ENCODE measurements around the gene SPAM1. TPM values are rescaled to one million over a fixed set of nuclear protein-coding genes. Genes with fewer than 3 reads are reported as not detected.
"Not testable (repeated sequence)": the region's sequence is repeated elsewhere in the genome, so short reads cannot be mapped to it uniquely, and the experiment has no call there.

SPAM1 gene
- total RNA-seq, 1 experiment from 2014 or later = not detected

- no peak overlapping the region for H3K27ac Mint-ChIP-seq (ENCODE audit: low read depth, unreplicated experiment)
- H3K4me3 Mint-ChIP-seq (ENCODE audit: unreplicated experiment) = no peak overlapping the region
- H3K9me3 Mint-ChIP-seq (ENCODE audit: unreplicated experiment) = no peaks in the 10 kb centered on the region
- H3K27me3 Mint-ChIP-seq (ENCODE audit: insufficient read depth, unreplicated experiment) = no peaks in the 10 kb centered on the region
- no TSS peak for BruUV-seq (replicated peaks)
- no peaks in the 10 kb centered on the region for H3K4me1 Mint-ChIP-seq (ENCODE audit: insufficient read depth, unreplicated experiment)
- CTCF ChIA-PET = interaction anchor here (0.6 to 1.1 kb wide), 3 partner anchors 9 to 244 kb away, joined by 3 read pairs; no protein-coding TSS in a partner anchor
- POLR2A ChIA-PET = no interaction called here
- TF ChIP-seq CTCF (IDR thresholded peaks at IDR 0.05; ENCODE audit: unreplicated experiment) = no peak
- intact Hi-C loops (cut with micrococcal nuclease) = no loop called here
- no peak for DNase-seq (ENCODE audit: unreplicated experiment)
- H3K36me3 Mint-ChIP-seq (ENCODE audit: insufficient read depth, unreplicated experiment) = no peaks in the 10 kb centered on the region
Measured at GRCh38 chr7:123881300-123881699, 43.7 kb upstream of the SPAM1 start.

GRCh38 chr7:123883154-123883553 lies 41.9 kb upstream of the SPAM1 start:
- Mint-ChIP-seq H3K36me3 (ENCODE audit: insufficient read depth, unreplicated experiment) (no peaks in the 10 kb centered on the region), H3K27me3 (ENCODE audit: insufficient read depth, unreplicated experiment) (no peaks in the 10 kb centered on the region), H3K27ac (ENCODE audit: low read depth, unreplicated experiment) (no peak overlapping the region), H3K4me3 (ENCODE audit: unreplicated experiment) (no peak overlapping the region), H3K4me1 (ENCODE audit: insufficient read depth, unreplicated experiment) (no peaks in the 10 kb centered on the region), H3K9me3 (ENCODE audit: unreplicated experiment) (no peaks in the 10 kb centered on the region)
- intact Hi-C loops (cut with micrococcal nuclease) = no loop called here
- no peak for DNase-seq (ENCODE audit: unreplicated experiment)
- ChIA-PET POLR2A (no interaction called here), CTCF (no interaction called here)
- no peak for TF ChIP-seq CTCF (IDR thresholded peaks at IDR 0.05; ENCODE audit: unreplicated experiment)
- BruUV-seq (replicated peaks) = no TSS peak

GRCh38 chr7:123888192-123888591 lies 36.8 kb upstream of the SPAM1 start:
- TF ChIP-seq CTCF (IDR thresholded peaks at IDR 0.05; ENCODE audit: unreplicated experiment) = no peak
- no TSS peak for BruUV-seq (replicated peaks)
- Mint-ChIP-seq H3K27ac (ENCODE audit: low read depth, unreplicated experiment) (no peak overlapping the region), H3K9me3 (ENCODE audit: unreplicated experiment) (no peaks in the 10 kb centered on the region), H3K4me3 (ENCODE audit: unreplicated experiment) (no peak overlapping the region), H3K27me3 (ENCODE audit: insufficient read depth, unreplicated experiment) (no peaks in the 10 kb centered on the region), H3K4me1 (ENCODE audit: insufficient read depth, unreplicated experiment) (no peaks in the 10 kb centered on the region), H3K36me3 (ENCODE audit: insufficient read depth, unreplicated experiment) (no peaks in the 10 kb centered on the region)
- ChIA-PET CTCF (no interaction called here), POLR2A (no interaction called here)
- DNase-seq (ENCODE audit: unreplicated experiment) = no peak
- intact Hi-C loops (cut with micrococcal nuclease) = no loop called here

GRCh38 chr7:123894753-123895152 lies 30.3 kb upstream of the SPAM1 start:
- DNase-seq (ENCODE audit: unreplicated experiment); H3K4me1 Mint-ChIP-seq (ENCODE audit: insufficient read depth, unreplicated experiment); CTCF ChIA-PET; H3K4me3 Mint-ChIP-seq (ENCODE audit: unreplicated experiment); intact Hi-C loops (cut with micrococcal nuclease); H3K27me3 Mint-ChIP-seq (ENCODE audit: insufficient read depth, unreplicated experiment); POLR2A ChIA-PET; H3K36me3 Mint-ChIP-seq (ENCODE audit: insufficient read depth, unreplicated experiment); BruUV-seq (replicated peaks); H3K27ac Mint-ChIP-seq (ENCODE audit: low read depth, unreplicated experiment): not testable (repeated sequence)
- peaks cover 23% of the 10 kb centered on the region for H3K9me3 Mint-ChIP-seq (ENCODE audit: unreplicated experiment)

GRCh38 chr7:123901101-123901500 lies 23.9 kb upstream of the SPAM1 start:
- no TSS peak for BruUV-seq (replicated peaks)
- H3K9me3 Mint-ChIP-seq (ENCODE audit: unreplicated experiment) = peaks cover 8% of the 10 kb centered on the region
- no peaks in the 10 kb centered on the region for H3K36me3 Mint-ChIP-seq (ENCODE audit: insufficient read depth, unreplicated experiment)
- H3K4me1 Mint-ChIP-seq (ENCODE audit: insufficient read depth, unreplicated experiment) = no peaks in the 10 kb centered on the region
- CTCF ChIA-PET = no interaction called here
- no peak for DNase-seq (ENCODE audit: unreplicated experiment)
- no peak overlapping the region for H3K27ac Mint-ChIP-seq (ENCODE audit: low read depth, unreplicated experiment)
- intact Hi-C loops (cut with micrococcal nuclease) = no loop called here
- no peak for TF ChIP-seq CTCF (IDR thresholded peaks at IDR 0.05; ENCODE audit: unreplicated experiment)
- no peaks in the 10 kb centered on the region for H3K27me3 Mint-ChIP-seq (ENCODE audit: insufficient read depth, unreplicated experiment)
- H3K4me3 Mint-ChIP-seq (ENCODE audit: unreplicated experiment) = no peak overlapping the region
- POLR2A ChIA-PET = no interaction called here

All from MCF 10A (cell line).